ENCODE data around the gene KCNK4.
A peak's percentile ranks its signal among the peaks of the same experiment; 100 is the strongest.

The KCNK4 gene

GRCh38 chr11:64331569-64332371 is 40.7 kb downstream of the KCNK4 start:
- peak; percentile 75 for DNase-seq

GRCh38 chr11:64333556-64333955 is 42.5 kb downstream of the KCNK4 start:
- no peak for DNase-seq

- no peak for DNase-seq
These were observed 43.9 kb downstream of the KCNK4 start for GRCh38 chr11:64334764-64335735.

GRCh38 chr11:64337538-64338249 is 46.6 kb downstream of the KCNK4 start:
- DNase-seq, result no peak

- DNase-seq, result no peak
These were observed 47.6 kb downstream of the KCNK4 start for GRCh38 chr11:64338716-64339115.

- DNase-seq, result no peak
These were observed 48.2 kb downstream of the KCNK4 start for GRCh38 chr11:64339286-64339685.

- DNase-seq, result peak; percentile 91
These were observed 48.8 kb downstream of the KCNK4 start, which contains the start of gene CCDC88B for GRCh38 chr11:64339754-64340408. Gene CCDC88B (plus strand): TSS chr11:64340204. CDS start chr11:64340267, 63 bp downstream.

- DNase-seq, result peak; percentile 77
These were observed 49.7 kb downstream of the KCNK4 start for GRCh38 chr11:64340671-64341335.

- no peak for DNase-seq
These were observed 50.3 kb downstream of the KCNK4 start for GRCh38 chr11:64341429-64341828.

GRCh38 chr11:64341851-64342791 is 51.0 kb downstream of the KCNK4 start:
- peak; percentile 93 for DNase-seq

- DNase-seq, result no peak
These were observed 52.0 kb downstream of the KCNK4 start for GRCh38 chr11:64342869-64343745.

GRCh38 chr11:64343767-64344559 is 52.9 kb downstream of the KCNK4 start:
- no peak for DNase-seq

GRCh38 chr11:64344787-64345186 is 53.7 kb downstream of the KCNK4 start:
- no peak for DNase-seq

- no peak for DNase-seq
These were observed 56.2 kb downstream of the KCNK4 start for GRCh38 chr11:64347193-64347867.

GRCh38 chr11:64348383-64349024 is 57.4 kb downstream of the KCNK4 start:
- no peak for DNase-seq

- no peak for DNase-seq
These were observed 57.9 kb downstream of the KCNK4 start for GRCh38 chr11:64349025-64349387.

GRCh38 chr11:64349404-64349803 is 58.3 kb downstream of the KCNK4 start:
- no peak for DNase-seq

All from CD4-positive, alpha-beta T cell treated with Interleukin-21 for 1 hour (primary cell).